ENCODE measurements around the gene KCNJ12.
"Not testable (repeated sequence)": the region's sequence is repeated elsewhere in the genome, so short reads cannot be mapped to it uniquely, and the experiment has no call there.

The KCNJ12 gene

DNA sequence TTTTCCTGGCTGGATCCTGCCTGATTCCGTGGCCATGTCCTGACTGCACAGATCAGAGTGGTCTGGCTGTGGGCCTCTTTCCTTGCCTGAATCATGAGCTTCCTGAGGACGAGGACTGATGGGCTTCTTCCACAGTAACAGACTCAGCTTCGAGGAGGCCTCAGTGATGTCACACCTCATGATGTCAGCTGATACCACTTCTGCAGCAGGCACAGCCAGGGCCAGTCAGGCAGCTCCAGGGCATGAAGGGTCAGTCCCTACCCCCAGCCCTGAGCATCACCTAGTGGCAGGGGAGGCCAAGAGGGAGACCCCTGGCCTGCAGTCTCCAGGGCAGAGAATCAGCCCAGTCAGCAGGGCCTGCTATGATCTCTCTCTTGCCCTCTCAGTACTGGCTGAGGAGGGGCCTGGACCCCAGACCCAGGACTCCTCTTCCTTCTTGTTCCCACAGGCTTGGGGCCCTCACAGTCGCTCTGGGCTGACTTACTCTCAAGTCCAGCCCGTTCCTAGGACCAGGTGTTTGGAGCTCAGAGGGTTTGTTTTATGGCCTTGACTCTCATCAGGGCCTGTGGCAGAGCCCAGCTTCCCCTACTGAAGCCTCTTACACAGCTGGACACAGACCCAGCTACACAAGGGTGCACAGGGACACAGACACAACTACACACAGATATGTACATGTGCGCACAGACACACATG is 26.7 kb upstream of the KCNJ12 start:
- DNase-seq = not testable (repeated sequence)

DNA sequence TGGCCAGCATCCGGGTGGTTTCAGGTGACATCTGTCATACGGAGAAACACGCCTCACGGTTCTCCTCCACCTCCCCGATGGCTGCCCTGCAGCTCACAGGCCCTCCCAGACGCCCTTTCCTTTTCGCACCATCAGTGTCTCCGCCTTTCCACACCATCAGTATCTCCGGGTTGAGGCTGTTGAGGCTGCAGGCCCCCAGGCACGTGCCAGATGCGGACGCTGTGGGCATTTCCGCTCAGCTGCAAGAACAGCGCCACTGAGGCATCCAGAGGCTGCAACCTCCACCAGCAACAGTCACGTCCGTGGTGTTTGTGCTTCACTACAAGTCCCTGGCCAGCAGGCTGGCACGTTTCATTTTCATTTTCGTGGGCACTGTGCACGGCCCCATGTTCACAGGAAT is 25.7 kb upstream of the KCNJ12 start:
- DNase-seq = not testable (repeated sequence)

DNA sequence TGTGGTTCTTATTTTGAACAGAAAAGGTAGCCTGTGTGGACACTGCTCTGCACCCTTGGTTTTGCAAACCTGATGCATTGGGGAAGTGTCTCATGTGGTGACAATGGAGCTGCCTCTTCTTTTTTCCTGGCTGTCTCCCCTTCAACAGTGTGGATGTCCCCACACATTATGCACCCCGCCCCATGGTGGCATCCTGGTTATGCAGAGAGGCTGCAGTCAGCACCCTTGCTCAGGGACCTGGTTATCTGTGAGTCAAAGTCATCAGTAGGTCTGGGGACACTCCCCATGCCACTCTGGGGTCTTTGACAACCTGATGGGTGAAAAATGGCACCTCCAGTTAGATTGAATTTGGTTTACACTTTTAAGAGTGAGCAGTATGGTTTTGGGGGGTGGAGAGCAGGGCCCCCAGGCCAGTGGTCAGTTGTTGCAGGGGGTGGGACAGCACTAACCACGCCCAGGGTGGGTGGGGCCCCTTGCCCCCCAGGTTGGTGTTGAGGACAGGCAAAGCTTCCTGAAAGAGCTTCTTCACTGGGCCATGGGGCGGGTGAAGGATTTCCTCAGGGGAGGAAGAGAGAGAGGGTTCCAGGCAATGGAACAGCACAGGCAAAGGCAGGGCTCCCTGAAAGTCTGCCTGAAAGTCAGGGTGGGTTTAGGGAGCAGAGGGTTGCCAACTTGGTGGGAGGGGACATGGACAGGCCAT is 24.6 kb upstream of the KCNJ12 start:
- no peak for DNase-seq

DNA sequence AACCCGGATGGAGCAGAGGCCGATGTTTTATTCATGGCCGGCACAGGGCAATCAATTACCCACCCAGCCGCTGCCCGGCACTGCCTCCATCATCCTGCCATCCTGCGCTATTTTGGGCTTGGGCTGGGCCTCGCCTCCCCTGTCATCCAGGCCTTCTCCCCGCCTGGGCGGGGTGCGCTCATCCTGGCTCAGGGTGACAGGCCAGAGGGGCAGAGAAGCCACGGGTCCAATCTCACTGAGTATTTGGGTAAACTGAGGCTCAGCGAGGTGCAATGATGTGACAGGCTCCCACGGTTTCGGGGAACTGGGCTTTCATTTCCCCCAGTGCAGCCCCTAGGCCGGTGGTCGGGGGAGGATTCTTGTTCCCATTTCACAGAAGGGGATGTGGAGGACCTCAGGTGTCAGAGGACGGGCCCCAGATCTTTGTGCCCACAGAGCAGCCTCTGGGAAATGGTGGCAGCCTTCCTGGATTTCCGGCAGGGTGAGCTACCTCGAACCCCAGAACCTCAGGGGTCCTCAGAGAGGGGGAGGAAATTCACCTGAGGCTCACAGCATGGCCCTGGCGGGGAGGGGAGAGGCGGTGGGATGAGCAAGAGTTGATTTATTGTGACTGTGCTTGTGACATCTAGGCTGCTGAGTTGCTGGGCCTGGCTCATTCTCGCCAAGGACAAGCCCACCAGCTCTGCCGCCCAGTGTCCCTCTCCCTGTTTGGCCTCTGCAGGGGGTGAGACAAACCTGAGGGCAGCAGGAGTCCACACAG is 23.8 kb upstream of the KCNJ12 start:
- DNase-seq = no peak

DNA sequence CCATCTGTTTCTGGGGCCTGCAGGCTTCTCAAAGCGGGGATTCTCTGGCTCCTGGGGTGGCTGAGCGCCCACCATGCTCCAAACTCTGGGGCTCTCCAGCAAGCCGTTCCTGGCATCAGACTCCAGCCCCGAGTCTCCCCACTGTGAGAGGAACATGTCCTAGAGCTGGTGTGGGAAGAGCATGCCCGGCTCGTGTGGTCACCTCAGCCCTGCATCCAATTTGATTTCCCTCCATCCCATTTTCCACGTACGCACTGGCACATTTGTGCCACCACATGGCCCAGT is 23.2 kb upstream of the KCNJ12 start:
- DNase-seq = no peak

DNA sequence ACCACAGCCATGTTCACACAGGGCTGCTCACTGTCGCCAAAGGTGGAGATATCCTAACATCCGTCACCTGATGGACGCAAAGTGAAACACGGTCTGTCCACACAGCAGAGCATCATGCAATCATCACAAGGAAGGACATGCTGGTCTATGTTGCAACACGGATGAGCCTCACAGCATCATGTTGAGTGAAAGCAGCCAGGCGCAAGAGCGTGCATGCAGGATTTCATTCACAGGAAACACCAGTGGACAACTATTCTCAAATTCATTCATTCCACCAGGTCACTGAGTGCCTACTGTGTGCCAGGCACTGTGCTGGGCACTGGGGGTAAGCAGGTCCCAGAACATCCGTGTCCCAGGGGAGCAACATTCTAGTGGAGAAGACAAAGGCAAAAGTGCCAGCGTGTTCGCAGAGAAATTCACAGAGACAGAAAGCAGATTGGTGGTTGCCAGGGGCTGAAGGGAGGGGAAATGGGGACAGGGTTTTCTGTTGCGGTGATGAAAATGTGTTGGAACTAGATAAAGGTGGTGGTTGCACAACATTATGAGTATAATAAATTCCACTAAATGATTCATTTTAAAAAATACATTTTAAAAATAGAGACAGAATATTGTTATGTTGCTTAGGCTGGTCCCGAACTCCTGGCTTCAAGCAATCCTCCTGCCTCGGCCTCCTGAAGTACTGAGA is 22.7 kb upstream of the KCNJ12 start:
- no peak for DNase-seq

DNA sequence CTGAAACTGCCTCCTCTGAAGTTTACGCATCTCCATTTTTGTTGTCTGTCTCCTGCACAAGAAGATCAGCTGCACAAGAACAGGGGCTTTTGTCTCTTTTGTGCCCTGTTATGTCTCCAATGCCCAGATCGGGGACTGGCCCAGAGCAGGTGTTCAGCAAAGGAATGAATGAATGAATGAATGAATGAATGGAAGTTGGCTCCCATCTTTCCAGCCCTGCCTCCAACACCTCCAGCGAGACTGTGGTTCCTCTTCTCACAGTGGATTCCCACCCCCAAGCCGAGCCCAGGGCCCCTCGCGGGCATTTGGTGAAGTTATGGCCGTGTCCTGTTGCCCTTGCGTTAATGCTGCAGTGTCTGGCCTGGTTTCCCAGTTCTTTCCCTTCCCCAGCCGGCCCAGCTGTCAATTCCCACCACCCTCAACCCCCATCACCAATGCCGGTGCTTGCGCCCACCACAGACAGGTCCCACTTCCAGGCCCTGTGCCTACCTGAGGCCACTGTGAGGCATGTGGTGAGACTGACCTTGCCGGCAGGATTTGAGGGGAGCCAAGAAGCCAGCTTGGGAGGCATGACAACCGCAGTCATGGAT is 21.3 kb upstream of the KCNJ12 start:
- DNase-seq = no peak

DNA sequence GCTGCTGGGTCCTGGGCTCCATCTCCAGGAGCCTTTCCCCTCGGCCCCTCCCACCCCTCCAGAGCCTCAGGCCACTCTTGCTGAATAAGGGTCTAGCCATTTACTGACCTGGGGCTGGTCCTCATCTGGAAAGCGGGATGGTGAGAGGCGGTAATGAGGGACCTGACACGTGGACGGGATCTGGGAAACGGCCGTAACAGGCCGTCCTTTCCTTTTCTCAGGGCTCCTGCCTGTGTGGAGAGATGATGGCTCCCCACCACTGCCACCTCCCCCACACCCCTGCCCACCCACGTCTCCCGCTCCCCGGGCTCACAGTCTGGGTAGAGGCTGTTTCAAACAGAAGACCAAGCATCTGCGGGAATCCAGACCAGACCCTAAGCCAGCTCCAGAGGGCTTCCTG is 20.6 kb upstream of the KCNJ12 start:
- DNase-seq = no peak

DNA sequence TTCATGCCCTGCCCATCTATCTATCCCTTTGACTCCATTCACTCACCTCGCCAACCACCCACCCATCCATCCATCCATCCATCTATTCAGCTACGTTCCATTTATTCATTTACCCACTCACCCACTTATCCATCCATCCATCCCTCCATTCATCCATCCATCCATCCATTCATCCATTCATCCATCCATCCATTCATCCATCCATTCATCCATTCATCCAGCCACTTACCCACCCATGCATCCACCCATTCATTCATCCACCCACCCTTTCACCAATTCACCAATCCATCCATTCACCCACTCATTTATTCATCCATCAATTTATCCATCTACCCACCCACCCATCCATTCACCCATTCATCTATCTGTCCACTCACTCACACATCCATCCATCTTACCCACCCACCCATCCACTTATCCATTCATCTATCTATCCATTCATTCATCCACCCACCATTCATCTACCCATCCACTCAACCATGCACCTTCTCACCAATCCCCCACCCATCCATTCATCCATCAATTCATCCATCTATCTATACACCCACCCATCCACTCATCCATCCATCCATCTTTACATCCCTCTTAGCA is 19.5 kb upstream of the KCNJ12 start:
- DNase-seq = no peak

DNA sequence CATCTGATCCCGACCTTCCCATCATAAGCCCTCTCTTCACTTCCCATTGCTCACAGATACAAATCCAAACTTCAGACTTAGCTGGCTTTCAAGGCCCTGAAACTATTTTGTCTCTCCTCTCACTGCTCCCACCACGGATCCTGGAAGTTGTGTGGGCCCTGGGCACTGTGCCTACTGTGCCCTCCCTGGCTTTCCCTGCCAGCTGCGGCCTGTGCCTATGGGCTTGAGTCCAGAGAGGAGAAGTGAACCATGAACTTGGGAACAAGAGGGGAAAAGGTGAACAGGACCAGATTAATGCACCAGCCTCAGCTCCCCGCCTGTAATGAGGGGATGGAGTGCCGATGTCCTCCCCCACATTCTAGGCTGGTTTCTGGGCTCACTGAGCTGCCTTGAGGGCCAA is 18.9 kb upstream of the KCNJ12 start:
- no peak for DNase-seq

DNA sequence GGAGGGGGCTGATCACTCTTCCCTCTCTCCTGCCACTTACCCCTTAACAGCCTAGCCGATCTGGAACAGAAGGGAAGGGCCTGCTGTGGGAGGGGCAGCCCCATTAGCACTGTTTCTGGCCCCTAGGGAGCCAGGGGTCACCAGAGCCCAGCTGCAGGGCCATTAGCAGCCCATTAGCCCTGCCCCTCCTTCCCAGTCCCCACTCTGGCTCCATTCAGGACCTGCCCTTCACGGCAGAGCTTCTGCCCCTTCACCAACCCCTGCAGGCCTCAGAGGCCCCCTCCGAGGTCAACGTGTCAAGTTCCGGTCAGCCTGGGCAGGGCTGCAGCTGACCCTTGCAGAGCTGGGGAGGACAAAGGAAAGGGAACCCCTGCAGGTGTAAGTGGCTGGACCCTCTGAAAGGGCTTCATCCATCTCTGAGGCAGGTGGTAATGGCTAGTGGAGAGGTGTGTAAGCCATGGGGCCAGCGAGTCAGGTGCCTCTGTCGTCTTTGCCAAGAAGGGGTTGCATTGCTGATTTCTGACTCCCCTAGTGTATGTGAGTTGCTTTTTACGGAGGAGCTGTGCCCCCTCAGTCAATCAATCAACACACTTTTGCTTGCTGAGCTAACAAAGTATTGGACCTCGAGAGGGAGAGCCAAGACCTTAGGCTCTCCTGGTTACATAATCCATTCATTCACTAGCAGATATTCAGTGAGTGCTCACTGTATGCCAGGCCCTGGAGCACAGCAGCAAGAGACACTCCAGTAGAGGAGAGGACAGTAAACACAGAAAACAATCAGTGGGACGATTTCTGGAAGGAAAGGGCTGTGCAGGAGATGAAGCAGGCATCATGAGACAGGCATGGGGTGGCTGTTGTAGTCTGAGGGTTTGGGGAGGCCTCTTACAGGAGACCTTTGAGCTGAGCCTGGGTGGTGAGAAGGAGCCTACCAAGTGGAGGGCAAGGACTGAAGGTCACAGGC is 18.2 kb upstream of the KCNJ12 start:
- no peak for DNase-seq

DNA sequence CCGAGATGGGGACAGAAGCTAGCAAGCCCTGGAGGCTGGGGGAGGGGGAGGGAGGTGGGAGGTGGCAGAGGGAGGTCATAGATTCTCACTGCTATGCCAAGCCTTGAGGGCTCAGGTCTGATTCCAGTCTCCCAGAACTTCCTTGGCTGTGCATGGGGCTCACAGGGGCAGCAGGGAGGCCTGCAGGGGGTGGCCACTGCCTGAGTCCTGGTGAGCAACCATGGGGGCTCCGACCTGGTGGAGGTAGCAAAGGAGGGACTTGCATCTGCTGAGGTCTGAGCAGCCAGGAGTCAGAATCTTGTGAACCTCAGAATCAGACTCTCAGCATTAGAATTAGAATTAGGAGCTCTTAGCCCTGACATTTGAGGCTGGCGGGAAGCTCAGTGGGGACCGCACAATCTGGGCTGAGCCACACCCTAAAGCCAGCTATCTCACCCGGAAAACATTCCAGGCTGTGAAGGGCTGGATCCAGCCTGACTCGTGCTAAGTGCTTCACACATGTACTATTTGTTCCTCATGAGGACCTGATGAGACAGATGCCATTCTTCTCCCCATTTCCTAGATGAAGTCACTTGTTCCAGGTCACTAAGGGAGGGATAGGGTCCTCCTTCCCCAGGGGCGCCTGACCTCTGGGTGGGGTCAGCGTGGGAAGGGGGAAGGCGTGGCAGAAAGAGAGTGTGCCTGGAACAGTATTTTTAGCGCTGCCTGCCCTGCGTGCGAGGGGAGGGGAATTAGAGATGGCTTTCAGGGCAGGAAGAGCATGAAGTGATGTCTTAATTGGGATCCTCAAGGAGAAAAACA is 17.3 kb upstream of the KCNJ12 start:
- DNase-seq = no peak

DNA sequence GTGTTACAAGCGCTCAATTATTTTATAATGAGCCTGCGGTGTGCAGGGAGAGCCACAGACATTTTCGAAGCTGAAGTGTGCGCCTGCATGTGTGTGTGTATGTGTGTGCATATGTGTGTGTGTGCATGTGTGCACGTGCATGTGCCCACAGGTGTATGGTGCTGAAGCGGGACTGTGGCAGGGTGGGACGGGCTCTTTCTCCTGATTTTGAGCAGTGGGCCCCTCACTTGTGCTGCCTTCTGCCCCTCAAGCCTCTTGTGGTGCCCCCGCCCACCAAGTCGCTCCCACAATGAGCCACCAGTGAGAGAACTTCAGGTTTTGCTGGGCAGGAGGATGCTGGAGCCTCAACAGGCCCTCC is 16.7 kb upstream of the KCNJ12 start:
- DNase-seq = no peak

DNA sequence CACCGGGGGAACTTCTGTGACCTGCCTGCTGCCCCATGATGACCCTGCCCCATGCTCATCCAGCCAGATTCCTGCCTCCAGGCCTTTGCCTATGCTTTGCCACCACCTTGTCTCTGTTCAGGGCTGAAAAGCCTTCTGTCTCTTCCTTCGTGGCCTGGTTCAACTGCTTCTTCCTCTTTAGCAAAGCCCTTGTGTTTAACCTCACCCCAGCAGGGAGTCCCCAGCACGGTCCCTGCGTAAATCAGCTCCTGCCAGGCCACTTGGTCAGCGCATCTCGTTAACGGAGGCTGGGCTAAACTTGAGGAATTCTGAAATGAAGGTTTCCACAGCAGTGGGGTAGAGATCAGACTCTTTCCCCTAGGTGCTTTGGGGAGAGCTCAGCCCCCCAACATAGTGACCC is 16.1 kb upstream of the KCNJ12 start:
- DNase-seq = no peak

DNA sequence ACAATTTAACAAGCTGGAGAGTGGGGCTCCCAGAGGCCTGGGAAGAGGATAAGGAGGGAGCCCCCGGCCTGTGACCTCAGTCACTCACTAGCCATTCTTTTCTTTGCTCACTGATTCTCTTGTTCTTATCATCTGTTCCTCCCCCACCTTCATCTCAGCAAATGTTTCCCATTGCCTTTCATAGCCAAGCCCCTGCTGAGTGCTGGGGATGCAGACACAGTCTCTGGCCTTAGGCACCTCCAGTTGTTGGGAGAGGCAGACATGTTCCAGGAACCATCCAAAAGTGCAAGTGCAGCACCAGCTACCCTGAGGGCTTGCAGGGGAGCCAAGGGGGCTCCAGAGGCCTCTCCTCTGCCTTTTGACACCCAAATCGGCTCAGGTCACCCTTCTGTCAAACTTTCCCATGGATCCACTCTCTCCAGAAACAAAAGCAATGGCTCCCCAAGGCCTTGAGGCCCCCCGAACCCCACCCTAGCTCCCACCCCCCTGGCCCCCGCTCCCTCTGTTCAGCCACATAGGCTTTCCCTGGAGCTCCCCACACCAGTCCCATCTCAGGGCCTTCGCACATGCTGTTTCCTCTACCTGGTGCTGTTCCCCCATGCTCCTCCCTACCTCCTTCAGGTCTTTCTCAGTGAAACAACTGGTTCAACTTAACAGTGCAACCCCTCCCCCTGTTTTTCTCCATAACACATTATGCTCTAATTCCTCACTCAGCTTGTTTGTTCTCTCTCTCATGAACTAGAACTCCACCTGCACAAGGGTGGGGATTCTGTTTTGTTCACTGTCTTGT is 14.9 kb upstream of the KCNJ12 start:
- DNase-seq = no peak

DNA sequence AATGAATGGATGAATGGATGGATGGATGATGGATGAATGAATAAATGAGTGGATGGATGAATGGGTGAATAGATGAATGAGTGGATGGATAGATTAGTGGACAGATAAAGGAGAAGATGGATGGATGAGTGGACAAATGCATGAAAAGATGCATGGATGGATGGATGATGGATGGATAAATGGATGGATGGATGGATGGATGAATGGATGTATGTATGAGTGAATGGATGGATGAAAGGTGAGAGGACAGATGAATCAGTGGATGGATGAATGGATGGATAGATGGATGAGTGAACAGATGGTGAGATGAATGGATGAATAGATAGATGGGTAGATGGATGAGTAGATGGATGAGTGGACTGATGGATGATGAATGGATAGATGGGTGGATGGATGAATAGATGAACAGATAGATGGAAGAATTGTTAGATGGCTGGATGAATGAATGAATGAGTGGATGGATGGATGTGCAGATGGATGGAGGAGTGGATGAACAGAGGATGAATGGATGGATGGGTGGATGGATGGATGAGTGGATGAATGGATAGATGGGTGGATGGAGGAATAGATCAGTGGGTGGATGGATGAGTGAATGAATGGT is 13.7 kb upstream of the KCNJ12 start:
- no peak for DNase-seq

DNA sequence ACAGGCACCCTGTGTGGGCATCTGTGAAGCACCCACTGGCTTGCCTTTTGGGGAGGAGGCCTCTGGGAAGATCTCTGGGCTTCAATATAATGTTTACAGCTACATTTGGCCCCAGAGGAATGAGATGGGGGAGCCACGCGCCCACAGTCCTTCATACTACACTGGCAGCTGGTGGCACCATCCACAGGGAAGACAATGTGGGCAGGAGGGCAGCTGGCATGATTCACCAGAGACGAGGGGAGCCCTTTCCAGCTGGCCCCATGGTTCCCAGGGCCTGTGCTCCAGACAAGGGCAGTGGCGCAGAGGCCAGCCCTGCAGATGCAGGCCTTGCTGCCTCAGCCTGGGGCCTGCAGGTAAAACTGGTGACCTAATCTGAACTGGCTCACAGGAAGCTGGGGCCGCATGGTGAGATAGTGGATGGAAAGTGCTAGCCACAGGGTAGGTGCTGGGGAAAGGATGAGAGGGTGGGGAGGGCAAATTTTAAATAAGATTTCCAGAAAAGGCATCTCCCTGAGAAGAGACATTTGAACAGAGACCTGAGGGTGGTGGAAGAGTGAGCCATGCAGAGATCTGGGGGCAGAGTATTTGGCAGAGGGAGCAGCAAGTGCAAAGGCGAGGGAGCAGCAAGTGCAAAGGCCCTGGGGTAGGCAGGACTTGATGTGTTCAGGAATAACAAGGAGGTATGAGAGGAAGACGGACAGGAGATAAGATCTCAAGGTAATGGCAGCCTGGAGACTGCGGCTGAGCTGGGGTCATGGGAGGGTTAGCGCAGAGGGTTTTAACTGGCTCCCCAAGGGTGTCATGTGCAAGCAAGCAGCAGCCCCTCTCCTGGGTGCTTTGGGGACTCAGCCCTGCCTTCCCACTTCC is 12.1 kb upstream of the KCNJ12 start:
- DNase-seq = no peak

Data from amygdala (tissue), 56 donors.